CD4-positive, alpha-beta T cell treated with Interleukin-17A for 1 hour (primary cell): ENCODE measurements around the gene PCDHGA6.

ENCODE experiments used
- DNase-seq: peaks from one replicate; pipeline ENCODE4 v3.0.0-alpha.2; 2020

The PCDHGA6 gene

GRCh38 chr5:141422742-141423291 lies 49.1 kb downstream of the PCDHGA6 start:
- DNase-seq, result no peak

GRCh38 chr5:141427783-141428426 lies 54.2 kb downstream of the PCDHGA6 start:
- DNase-seq, result no peak
